Stimulated activated CD4-positive, alpha-beta T cell treated with anti-CD3 and anti-CD28 coated beads, Interleukin-4, amount 100 ng/mL, for 48 hours (primary cell): Measurements from ENCODE around the gene KLHL42.
"Not testable (repeated sequence)": the region's sequence is repeated elsewhere in the genome, so short reads cannot be mapped to it uniquely, and the experiment has no call there.

Experiments
- DNase-seq, 2 donors: peaks; one replicate each; pipeline ENCODE4 v3.0.0-alpha.2; 2020; ENCODE audit warnings: low read depth in 2 of 2

Gene KLHL42, protein sequence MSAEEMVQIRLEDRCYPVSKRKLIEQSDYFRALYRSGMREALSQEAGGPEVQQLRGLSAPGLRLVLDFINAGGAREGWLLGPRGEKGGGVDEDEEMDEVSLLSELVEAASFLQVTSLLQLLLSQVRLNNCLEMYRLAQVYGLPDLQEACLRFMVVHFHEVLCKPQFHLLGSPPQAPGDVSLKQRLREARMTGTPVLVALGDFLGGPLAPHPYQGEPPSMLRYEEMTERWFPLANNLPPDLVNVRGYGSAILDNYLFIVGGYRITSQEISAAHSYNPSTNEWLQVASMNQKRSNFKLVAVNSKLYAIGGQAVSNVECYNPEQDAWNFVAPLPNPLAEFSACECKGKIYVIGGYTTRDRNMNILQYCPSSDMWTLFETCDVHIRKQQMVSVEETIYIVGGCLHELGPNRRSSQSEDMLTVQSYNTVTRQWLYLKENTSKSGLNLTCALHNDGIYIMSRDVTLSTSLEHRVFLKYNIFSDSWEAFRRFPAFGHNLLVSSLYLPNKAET

DNA sequence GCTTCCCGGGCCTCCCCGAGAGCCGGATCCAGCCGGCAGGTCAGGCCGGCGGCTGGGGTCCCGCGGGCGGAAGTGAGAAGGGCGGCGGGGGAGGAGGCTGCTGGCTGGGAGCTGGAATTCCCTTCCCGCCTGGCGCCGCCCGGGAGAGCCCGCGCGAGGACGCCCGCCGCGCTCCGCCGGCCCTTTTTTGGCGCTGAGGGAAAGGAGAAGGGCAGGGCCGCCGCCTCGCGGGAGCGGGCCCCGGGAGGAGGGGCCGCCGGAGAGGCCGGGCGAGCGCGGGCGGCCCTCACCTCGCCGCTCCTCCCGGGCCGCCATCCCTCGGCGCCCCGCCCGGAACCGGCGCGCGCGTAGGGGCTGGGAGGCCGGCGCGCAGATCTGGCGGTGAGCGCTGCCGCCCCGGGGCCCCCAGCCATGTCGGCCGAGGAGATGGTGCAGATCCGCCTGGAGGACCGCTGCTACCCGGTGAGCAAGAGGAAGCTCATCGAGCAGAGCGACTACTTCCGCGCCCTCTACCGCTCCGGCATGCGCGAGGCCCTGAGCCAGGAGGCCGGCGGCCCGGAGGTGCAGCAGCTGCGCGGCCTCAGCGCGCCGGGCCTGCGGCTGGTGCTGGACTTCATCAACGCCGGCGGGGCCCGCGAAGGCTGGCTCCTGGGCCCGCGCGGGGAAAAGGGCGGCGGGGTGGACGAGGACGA lies at the start of gene KLHL42, which contains the start of gene MANSC4:
KLHL42 (plus strand) TSS at position 314 of the 692 bp plus-strand sequence; CDS start at position 412, 98 bp downstream.
MANSC4 (minus strand) TSS at position 317 of the 692 bp plus-strand sequence. CDS start 8,960 bp downstream, outside the sequence.
- DNase-seq: peak; percentile 50 to 52

DNA sequence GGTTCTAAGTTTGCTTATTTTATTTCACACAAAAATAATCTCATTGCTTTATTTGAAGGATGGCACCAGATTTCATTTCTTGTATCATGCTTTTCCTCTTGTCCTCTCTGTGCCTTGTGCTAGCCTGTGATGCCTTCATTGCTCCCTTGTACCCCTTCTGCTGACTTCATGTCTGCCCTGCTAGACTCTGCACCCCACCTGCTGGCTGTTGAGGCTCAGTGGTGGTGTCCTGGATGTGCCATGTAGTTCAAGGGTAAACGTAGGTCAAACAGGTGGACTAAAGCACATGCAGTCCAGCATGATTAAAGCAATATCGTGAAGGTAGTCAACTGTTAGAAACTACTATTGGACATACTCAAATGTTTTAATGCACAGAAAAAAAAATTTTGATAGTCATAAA lies 47.8 kb upstream of the KLHL42 start:
- DNase-seq: no peak

DNA sequence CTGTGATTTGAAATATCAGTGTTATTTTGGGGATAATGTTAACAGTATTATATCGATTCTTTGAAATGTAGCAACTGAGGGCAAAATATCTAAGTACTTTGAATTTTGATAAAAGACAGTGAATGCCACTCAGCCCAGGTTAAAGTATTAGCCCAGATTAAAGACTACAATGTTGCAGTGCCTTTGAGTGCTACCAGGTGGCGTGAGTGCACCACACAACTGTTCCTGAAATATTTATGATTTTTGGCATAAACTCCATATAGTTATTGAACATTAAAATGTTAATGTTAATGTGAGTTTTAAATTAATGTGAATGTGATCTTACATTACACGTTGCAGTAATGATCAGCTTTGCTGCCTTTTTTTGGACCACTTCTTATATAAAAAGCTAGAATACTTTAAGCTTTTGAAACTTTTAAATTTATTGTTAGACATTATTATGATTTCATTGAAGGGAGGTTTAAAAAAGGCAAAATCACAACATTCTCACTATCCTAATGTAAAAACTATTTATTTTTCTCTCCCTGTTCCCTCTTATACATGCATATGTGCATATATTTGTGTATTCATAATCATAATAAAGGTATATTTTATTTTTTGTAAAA lies 46.9 kb upstream of the KLHL42 start:
- no peak for DNase-seq

DNA sequence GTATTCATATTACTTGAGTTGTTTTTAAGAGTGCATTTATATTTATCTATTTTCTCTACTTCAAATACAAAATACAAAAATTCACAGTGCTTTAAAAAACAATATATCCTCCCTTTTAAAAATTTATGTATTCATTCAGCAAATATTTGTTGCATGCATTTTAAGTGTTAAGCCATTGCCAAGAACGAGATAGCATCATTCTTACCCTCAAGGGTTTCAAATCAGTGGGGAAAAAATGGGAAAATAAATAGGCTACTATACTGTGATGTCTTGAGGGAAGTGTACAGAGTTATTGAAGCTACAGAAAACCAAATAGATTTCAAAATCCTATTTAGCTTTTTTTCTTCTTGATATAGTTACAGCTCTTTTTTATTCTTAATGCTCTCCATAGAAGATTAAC lies 46.2 kb upstream of the KLHL42 start:
- DNase-seq: no peak

DNA sequence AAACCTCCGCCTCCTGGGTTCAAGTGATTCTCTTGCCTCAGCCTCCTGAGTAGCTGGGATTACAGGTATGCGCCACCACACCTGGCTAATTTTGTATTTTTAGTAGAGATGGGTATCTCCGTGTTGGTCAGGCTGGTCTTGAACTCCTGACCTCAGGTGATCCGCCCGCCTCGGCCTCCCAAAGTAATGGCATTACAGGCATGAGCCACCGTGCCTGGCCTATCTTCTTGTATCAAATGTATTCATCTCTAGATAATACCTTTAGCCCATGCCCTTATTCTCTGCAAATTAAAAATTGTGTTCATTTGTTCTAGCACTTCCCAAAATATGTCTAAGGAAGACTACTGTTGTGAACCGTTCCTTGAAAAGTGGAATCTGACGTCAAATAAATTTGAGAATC lies 45.7 kb upstream of the KLHL42 start:
- not testable (repeated sequence) for DNase-seq

DNA sequence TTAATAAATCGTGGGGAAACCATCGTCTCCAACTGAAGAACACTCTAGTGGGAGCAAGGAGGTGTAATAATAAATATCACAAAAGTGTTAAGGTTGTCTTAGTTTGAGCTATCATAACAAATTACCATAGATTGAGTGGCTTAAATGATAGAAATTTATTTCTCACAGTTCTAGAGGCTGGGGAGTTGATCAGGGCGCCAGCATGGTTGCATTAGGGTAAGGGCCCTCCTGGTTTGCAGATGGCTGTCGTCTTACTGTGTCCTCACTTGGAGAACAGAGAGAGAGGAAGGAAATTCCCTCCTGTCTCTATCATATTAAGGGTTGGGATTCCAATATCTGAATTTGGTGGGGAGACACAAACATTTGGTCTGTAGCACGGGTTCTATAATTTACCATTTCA lies 36.4 kb upstream of the KLHL42 start:
- no peak for DNase-seq

DNA sequence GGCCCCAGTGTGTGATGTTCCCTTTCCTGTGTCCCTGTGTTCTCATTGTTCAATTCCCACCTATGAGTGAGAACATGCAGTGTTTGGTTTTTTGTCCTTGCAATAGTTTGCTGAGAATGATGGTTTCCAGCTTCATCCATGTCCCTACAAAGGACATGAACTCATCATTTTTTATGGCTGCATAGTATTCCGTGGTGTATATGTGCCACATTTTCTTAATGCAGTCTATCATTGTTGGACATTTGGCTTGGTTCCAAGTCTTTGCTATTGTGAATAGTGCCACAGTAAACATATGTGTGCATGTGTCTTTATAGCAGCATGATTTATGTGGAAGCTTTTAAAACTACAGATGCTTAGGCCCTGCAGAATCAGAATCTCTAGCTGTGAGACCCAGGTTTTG lies 34.3 kb upstream of the KLHL42 start:
- DNase-seq: not testable (repeated sequence)

DNA sequence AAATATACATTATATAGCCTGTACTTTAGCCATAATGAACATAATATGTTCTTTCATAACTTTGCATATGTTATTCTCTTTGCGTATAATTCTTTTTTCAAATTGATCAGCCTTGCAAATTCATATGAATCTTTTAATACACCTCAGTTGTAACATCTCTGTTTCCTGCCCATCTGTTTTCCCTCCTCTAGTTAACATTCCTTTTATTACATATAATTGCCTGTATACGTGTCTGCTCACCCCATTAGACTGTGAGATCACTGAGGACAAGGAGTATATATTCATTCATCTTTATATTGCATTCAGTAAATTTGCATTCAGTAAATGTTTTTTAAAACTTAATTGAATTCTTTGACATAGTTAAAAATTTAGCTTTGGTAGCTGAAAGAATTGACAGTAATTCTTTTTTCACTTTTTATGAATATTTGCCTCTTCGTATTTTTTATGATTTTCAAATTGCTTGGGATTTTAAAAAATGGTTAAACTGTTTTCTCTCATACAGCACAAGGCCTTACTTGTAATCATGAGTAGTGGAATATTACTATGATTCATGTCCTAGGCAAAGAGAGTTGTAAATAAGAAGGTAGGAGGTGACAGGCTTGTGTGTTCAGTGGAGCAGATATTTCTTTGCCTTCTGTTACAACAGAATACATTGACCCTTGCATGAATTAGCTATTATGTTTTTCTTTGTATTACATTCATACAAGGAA lies 32.8 kb upstream of the KLHL42 start:
- DNase-seq: no peak

DNA sequence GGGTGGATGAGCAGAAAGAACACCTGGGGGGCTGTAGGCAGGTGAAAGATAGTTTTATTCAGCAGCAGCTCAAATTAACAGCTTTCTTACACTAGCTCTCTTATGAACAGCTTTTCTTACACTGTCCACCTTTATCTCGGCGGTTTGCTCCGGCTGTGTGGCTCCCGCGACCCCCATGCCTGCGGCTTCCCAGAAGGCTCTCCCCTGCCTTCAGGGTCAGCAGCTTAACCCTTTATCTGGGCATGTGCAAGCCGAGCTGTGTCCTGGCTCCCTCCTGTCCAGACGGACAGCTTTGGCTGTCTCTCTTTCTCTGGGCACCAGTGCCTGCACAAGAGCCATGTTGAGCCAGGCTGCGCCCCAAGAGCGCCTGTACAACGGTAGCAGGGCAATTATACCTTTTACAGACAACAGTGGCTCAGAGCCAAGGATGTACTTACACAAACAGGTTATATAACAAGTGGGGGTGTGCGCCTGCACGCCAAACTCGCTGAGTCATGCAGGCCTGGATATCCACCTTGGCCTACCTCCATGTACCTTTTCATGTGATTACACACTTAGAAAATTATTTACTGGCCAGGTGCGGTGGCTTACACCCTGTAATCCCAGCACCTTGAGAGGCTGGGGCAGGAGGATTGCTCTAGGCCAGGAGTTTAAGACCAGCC lies 28.5 kb upstream of the KLHL42 start:
- no peak for DNase-seq

DNA sequence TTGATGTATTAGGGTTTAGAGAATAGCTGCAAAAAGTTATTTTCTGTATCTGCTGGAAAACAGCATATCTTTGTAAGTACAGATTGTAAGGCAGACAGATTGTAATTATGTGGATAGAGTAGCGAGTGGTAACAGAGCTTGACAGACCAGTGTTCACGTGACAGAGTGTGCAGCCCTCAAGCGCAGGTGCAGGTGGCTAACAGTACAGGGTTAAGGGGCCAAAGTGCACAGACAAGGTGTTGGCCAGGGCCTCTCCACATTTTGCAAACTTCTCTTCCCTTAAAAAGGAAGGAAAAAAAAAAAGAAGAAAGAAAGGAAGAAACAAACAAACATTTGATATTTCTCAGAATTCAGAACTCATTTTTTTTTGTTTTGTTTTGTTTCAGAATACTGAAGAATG lies 25.2 kb upstream of the KLHL42 start:
- DNase-seq: no peak

DNA sequence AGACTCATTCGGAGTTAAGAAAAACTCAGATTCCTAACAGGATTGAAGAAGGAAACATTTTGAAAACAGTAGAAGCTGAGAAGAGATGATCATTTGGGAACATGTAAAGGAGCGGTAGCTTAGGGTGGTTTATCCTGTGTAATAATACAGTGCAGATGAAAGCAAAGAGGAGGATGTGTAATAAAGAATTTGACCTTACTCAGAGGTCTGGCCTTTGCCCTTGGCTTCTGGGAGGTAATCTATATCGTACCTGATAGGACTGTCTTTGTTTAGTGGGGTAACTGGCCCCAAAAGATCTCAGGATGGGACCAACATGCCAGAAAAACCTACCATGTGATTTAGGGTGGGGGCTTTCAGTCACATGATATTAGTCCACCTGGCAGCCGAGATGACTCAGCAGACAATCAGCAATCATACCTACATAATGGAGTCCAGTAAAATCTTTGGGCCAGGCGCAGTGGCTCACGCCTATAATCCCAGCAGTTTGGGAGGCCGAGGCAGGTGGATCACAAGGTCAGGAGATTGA lies 23.3 kb upstream of the KLHL42 start:
- DNase-seq: no peak

DNA sequence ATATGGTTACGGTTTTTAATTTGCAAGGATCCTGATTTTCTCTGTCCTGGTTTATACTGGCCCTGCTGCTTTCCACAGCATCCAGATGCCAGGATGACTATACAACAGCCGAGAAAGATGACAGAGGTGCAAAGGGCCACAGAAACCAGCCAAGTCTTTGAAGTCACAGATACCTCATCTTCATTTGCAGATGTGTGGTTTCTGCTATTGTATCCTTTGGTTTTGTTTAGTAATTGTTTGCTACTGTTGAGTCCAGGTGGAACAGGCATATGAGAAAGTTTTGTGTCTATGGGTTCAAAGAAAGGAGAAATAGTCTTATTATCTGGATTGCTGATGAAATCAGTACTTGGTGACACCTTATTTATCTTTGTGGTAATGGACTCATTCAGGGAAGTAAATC lies 17.3 kb upstream of the KLHL42 start:
- DNase-seq: no peak

DNA sequence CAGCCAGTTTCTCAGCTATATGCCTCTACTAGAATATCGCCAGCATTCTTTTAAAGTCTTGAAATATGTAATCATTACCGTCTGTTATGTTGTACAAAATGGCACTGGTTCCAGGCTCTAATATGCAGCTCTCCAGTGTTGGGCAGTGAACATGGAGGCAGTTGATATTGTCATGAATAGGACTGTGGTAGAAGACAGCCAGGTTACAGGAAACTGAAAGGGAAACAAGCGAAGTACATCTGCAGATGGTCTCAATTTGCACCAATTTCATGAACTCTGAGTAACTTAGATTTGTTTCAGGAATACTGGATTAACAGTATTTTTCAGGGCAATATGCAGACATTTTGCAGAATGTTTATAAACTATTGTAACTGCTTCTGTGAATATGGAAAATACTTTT lies 13.4 kb upstream of the KLHL42 start:
- DNase-seq: no peak

DNA sequence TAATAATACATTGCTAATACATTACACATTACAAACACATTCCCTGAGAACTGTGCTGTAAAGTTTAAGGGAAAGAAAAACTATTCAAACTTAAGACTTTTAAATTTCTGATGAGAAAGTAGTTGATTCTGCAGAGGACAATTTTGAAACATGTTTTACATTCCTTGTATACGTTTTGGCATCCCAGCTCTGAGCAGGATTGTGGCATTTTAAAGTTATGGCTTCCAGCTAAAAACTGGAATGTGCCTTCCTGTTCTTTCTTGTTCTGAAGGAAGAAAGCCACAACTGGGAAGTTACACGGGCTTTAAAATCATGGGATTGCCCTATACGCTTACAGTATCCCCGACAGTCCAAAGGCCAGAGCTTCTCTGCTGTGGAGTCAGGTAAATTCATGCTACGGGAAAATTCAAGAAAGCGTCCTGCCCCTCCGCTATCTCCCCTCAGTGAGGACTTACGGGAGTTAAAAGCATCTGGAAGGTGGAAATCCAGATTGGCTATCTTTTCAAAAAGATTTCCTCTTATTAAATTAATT lies 10.8 kb upstream of the KLHL42 start:
- DNase-seq: no peak

DNA sequence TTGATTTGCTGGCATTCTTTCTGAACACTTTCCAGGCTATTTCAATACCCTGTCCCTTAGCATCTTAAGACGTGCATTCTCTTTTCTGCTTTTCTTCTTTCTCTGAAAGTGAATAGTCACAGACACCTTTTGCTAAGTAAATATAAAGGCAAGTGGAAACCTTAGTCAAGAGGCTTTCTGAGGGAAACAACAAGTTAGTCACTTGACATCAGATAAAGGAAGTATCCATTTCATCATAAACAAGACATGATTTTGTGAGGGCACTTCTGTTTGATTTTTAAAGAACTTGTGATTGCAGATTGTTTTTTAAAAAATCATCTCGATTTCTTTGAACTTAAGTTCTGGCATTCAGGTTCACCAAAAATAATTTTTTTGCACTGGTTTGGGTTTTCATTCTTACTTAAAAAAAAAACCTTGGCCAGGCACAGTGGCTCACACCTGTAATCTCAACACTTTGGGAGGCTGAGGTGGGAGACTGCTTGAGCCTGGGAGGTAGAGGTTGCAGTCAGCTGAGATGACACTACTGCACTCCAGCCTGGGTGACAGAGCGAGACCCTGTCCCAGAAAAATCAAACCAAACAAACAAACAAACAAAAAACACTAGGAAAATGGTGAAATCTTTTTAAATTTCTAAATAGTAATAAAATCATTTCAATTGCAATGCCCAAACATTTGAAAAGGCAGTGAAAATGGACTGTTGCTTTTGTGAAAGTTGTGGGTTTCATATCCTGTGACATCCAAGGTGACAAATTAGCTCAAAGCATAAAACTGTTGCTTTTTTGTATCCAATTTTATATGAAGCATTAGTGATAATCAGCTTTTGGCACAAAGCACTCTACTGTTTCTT lies 8.3 kb upstream of the KLHL42 start:
- no peak for DNase-seq

DNA sequence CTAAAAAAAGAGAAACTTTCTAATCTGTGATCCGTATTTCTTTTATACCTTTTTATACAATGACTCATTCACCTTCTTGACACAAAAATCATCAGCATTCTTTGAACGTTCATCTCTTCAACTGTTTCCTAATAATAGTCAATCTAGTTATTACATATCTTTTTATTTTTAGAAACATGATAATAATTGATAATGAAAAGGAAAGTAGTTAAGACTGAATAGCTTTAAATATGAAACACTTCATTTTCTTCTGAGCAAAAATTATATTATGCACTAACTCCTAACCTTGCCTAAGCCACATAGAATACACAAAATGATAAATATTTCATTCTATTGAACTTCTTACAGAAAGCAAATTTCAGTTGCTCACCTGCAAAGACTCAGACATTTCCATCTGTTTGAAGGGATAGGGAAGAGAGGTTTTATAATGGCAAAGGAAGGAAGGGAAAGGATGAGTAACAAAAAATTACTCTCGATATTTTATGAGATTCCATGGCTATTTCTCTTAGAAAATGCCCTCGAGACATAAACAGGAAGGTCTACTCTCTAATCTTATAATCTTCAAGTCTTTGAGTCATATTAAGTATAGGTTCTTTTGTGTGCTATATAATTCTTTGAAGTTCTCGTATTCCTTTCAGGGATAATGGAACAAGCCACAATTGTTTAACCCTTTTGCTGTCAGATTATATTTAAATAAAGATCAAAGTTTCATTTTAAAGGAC lies 7.5 kb upstream of the KLHL42 start:
- DNase-seq: no peak

DNA sequence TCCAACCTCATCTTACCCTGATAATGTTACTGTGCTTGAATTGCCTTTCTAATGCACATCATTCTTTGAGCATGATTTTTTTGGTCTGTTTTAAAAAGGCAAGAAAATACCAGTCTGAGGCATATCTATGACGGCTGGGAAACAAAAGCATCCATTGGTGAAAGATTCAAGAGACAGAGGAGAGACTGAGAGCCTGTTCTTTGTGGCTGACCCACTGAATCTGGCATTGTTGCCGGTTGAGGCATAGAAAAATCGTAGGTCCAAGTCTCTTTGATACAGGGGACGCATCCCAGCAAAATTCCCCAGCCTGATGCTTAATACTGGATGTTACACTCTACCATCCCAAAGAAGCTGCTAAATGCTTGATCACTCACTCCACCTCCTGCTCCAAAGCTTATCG lies 2.9 kb upstream of the KLHL42 start:
- DNase-seq: no peak

DNA sequence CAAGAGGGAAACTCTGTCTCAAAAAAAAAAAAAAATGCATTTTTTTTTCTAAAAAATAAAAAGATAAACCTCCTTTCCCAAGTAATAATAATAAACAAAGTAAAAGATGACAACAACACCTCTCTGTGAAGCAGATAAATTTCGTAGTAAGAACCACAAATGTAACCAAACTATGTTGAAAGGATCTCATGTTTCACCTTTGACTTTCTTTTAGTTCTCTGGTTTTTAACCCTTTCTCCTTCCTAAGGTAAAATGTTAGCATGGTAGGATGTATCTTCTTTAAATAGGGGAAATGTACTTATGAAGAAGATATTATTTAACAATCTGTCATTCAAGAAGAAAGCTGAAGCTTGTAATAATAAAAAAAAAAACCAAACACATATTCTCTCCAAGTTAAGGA lies 1.8 kb upstream of the KLHL42 start:
- no peak for DNase-seq

DNA sequence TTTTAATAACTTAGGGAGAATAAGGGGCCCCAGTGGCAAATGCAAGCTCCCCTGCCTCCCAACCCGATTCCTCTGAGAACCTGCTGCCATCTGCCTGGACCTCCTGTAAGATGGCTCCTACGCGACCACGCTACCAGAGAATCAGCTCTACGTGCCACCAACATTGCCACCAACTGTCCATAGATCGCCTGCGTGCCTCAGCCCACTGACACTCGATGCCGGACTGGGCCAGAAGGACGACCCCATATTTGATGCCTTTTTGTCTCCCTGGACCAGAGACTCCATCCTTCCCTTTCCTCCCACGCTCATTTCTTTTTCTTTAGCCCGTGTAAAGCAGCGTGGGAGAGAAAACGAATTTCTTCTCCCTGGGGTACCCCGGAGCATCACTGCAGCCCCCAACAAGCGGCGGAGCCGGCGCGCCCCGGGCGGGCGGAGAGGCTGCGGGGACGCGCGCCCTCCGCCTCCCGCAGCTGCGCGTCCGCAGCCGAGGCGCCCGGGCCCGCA lies 565 bp upstream of the KLHL42 start:
- DNase-seq: no peak
